ENCODE results near the gene ABCA4.

ABCA4 gene

DNA sequence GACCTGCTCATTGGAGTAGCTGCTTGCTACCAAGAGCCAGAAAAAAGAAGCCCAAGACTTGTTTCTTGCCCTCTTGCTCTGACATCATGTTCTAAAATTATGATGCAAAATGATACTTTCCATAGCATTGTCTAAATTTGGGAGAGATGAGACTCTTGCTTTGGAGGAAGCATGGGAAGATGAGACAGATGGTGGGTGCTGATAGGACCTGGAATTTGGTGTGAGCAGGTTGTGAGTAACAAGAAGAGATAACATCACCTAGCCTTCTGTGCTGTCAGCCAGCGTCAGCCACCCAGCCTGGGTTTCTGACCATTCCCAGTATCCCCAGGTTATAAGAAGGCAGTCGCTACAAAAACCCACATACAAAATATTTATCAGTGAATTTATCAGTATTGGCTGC, 144.7 kb downstream of the ABCA4 start:
- Histone ChIP-seq H3K27me3 (ENCODE audit: insufficient read depth, low read length, poor library complexity, severe bottlenecking) (no peaks in the 10 kb centered on the region), H4K20me1 (ENCODE audit: insufficient read depth, low read length, poor library complexity, severe bottlenecking) (no peaks in the 10 kb centered on the region), H3K4me3 (ENCODE audit: low read length, poor library complexity, severe bottlenecking) (no peak overlapping the region), H2AFZ (ENCODE audit: low read length) (no peak overlapping the region), H3K9ac (ENCODE audit: low read depth, low read length, poor library complexity, severe bottlenecking) (no peak overlapping the region), H3K4me1 (ENCODE audit: insufficient read depth, low read length, poor library complexity, severe bottlenecking) (no peaks in the 10 kb centered on the region), H3K79me2 (ENCODE audit: insufficient read depth, low read length) (no peaks in the 10 kb centered on the region), H3K9me2 (replicated peaks; ENCODE audit: low read depth, low read length) (no peaks in the 10 kb centered on the region), H3K4me2 (ENCODE audit: low read depth, low read length, poor library complexity, severe bottlenecking) (no peak overlapping the region), H3F3A (ENCODE audit: low read depth) (no peaks in the 10 kb centered on the region), H3K36me3 (ENCODE audit: insufficient read depth, low read length) (no peaks in the 10 kb centered on the region), H3K9me3 (ENCODE audit: insufficient read depth, low read depth, low read length) (no peaks in the 10 kb centered on the region)
- no peak for TF ChIP-seq EZH2phosphoT487 (IDR thresholded peaks at IDR 0.05; ENCODE audit: borderline replicate concordance)
- TF ChIP-seq, protein P1, sequence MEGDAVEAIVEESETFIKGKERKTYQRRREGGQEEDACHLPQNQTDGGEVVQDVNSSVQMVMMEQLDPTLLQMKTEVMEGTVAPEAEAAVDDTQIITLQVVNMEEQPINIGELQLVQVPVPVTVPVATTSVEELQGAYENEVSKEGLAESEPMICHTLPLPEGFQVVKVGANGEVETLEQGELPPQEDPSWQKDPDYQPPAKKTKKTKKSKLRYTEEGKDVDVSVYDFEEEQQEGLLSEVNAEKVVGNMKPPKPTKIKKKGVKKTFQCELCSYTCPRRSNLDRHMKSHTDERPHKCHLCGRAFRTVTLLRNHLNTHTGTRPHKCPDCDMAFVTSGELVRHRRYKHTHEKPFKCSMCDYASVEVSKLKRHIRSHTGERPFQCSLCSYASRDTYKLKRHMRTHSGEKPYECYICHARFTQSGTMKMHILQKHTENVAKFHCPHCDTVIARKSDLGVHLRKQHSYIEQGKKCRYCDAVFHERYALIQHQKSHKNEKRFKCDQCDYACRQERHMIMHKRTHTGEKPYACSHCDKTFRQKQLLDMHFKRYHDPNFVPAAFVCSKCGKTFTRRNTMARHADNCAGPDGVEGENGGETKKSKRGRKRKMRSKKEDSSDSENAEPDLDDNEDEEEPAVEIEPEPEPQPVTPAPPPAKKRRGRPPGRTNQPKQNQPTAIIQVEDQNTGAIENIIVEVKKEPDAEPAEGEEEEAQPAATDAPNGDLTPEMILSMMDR (conservative IDR thresholded peaks at IDR 0.05; ENCODE audit: low read length) = no peak

DNA sequence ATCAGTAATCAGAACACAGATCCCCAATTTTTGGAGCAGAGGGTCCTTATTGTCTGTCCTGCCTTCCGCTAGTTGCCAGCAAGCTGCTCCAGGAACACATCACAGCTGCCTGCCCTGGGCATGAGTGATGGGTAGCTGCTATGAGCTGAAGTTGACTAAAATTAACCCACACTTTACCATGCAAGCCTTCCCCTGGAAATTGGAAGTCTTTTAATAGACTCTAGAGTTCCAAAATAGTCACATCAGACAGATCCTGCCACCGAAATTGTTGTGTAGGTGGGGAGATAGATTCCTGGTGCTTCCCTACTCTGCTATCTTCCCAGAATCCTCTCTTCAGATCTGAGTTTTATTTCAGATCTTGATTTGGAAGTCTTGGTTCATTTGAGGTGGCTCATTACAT, 148.6 kb downstream of the ABCA4 start:
- H3K36me3 ChIP-seq (ENCODE audit: insufficient read depth, low read length) = no peaks in the 10 kb centered on the region
- no peaks in the 10 kb centered on the region for H3F3A ChIP-seq (ENCODE audit: low read depth)
- no peak for TF ChIP-seq EZH2phosphoT487 (IDR thresholded peaks at IDR 0.05; ENCODE audit: borderline replicate concordance)
- no peaks in the 10 kb centered on the region for H3K9me2 ChIP-seq (replicated peaks; ENCODE audit: low read depth, low read length)
- no peaks in the 10 kb centered on the region for H3K9me3 ChIP-seq (ENCODE audit: insufficient read depth, low read depth, low read length)
- no peaks in the 10 kb centered on the region for H3K79me2 ChIP-seq (ENCODE audit: insufficient read depth, low read length)
- H3K9ac ChIP-seq (ENCODE audit: low read depth, low read length, poor library complexity, severe bottlenecking) = no peak overlapping the region
- no peak overlapping the region for H3K4me2 ChIP-seq (ENCODE audit: low read depth, low read length, poor library complexity, severe bottlenecking)
- H3K4me1 ChIP-seq (ENCODE audit: insufficient read depth, low read length, poor library complexity, severe bottlenecking) = no peaks in the 10 kb centered on the region
- no peak overlapping the region for H3K4me3 ChIP-seq (ENCODE audit: low read length, poor library complexity, severe bottlenecking)
- H3K27me3 ChIP-seq (ENCODE audit: insufficient read depth, low read length, poor library complexity, severe bottlenecking) = no peaks in the 10 kb centered on the region
- no peaks in the 10 kb centered on the region for H4K20me1 ChIP-seq (ENCODE audit: insufficient read depth, low read length, poor library complexity, severe bottlenecking)
- H2AFZ ChIP-seq (ENCODE audit: low read length) = no peak overlapping the region

DNA sequence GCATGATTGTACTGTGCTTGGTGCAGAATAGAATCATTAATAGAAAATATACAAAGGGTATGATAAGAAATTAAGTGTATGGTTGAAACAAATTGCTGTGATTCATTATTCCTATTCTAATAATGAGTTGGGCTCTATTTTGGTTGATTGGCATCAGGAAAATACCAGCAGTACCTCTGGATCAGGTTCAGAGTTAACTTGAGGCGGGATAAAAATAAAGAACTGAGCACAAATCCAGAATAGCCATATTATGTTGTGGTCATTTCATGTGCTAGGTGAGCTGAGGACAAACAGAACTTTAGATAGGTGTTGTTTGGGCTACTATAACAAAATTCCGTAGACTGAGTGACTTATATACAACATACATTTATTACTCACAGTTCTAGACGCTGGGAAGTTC, 151.1 kb downstream of the ABCA4 start:
- no peaks in the 10 kb centered on the region for H4K20me1 ChIP-seq (ENCODE audit: insufficient read depth, low read length, poor library complexity, severe bottlenecking)
- no peak overlapping the region for H3K4me2 ChIP-seq (ENCODE audit: low read depth, low read length, poor library complexity, severe bottlenecking)
- no peaks in the 10 kb centered on the region for H3K4me1 ChIP-seq (ENCODE audit: insufficient read depth, low read length, poor library complexity, severe bottlenecking)
- H3K9ac ChIP-seq (ENCODE audit: low read depth, low read length, poor library complexity, severe bottlenecking) = no peak overlapping the region
- no peaks in the 10 kb centered on the region for H3K27me3 ChIP-seq (ENCODE audit: insufficient read depth, low read length, poor library complexity, severe bottlenecking)
- H3K9me2 ChIP-seq (replicated peaks; ENCODE audit: low read depth, low read length) = no peaks in the 10 kb centered on the region
- no peak overlapping the region for H2AFZ ChIP-seq (ENCODE audit: low read length)
- H3K36me3 ChIP-seq (ENCODE audit: insufficient read depth, low read length) = no peaks in the 10 kb centered on the region
- H3F3A ChIP-seq (ENCODE audit: low read depth) = no peaks in the 10 kb centered on the region
- no peaks in the 10 kb centered on the region for H3K9me3 ChIP-seq (ENCODE audit: insufficient read depth, low read depth, low read length)
- no peak overlapping the region for H3K4me3 ChIP-seq (ENCODE audit: low read length, poor library complexity, severe bottlenecking)
- TF ChIP-seq, protein P1 (conservative IDR thresholded peaks at IDR 0.05; ENCODE audit: low read length) = no peak
- no peak for TF ChIP-seq EZH2phosphoT487 (IDR thresholded peaks at IDR 0.05; ENCODE audit: borderline replicate concordance)
- no peaks in the 10 kb centered on the region for H3K79me2 ChIP-seq (ENCODE audit: insufficient read depth, low read length)

DNA sequence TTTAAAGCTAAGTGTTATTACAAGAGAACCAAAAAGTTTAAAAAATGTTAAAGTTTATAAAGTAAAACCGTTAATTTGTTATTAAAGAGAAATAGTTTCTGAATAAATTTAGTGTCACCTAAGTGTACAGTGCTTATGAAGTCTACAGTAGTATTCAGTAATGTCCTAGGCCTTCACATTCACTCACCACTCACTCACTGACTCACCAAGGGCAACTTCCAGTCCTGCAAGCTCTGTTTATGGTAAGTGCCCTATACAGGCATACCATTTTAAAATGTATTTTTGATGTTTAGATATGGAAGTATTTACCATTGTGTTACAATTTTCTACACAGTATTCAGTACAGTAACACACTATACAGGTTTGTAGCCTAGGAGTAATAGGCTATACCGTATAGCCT, 151.6 kb downstream of the ABCA4 start:
- Histone ChIP-seq H4K20me1 (ENCODE audit: insufficient read depth, low read length, poor library complexity, severe bottlenecking) (no peaks in the 10 kb centered on the region), H3K9me3 (ENCODE audit: insufficient read depth, low read depth, low read length) (no peaks in the 10 kb centered on the region), H3K4me2 (ENCODE audit: low read depth, low read length, poor library complexity, severe bottlenecking) (no peak overlapping the region), H3F3A (ENCODE audit: low read depth) (no peaks in the 10 kb centered on the region), H2AFZ (ENCODE audit: low read length) (no peak overlapping the region), H3K9me2 (replicated peaks; ENCODE audit: low read depth, low read length) (no peaks in the 10 kb centered on the region), H3K4me3 (ENCODE audit: low read length, poor library complexity, severe bottlenecking) (no peak overlapping the region), H3K4me1 (ENCODE audit: insufficient read depth, low read length, poor library complexity, severe bottlenecking) (no peaks in the 10 kb centered on the region), H3K27me3 (ENCODE audit: insufficient read depth, low read length, poor library complexity, severe bottlenecking) (no peaks in the 10 kb centered on the region), H3K9ac (ENCODE audit: low read depth, low read length, poor library complexity, severe bottlenecking) (no peak overlapping the region), H3K79me2 (ENCODE audit: insufficient read depth, low read length) (no peaks in the 10 kb centered on the region), H3K36me3 (ENCODE audit: insufficient read depth, low read length) (no peaks in the 10 kb centered on the region)
- TF ChIP-seq, protein P1 (conservative IDR thresholded peaks at IDR 0.05; ENCODE audit: low read length) = no peak
- no peak for TF ChIP-seq EZH2phosphoT487 (IDR thresholded peaks at IDR 0.05; ENCODE audit: borderline replicate concordance)

Data from Loucy (cell line).